Upper lobe of left lung (tissue), 4 donors: ENCODE data around the gene MTRF1.

Source experiments
- EP300 ChIP-seq, 4 donors: sonication (generic); formaldehyde crosslinking; IDR thresholded peaks; one replicate each; pipeline ENCODE4 v1.5.1; 2017; ENCODE audit warnings: antibody characterized with exemption in 4 of 4, control low read depth in 2 of 4
- POLR2A ChIP-seq, 4 donors: fragments of 450-650 bp; IDR thresholded peaks; one replicate each; pipeline ENCODE4 v1.5.1; 2016 to 2017; ENCODE audit warnings: antibody characterized with exemption in 4 of 4, mild to moderate bottlenecking in 2 of 4
- TF ChIP-seq, protein P1 (sequence below), 6 experiments: fragments of 450-650 bp in 4 of 6; fragments of 200-600 bp in 2 of 6; sonication (generic) in 2 of 6; IDR thresholded peaks; one replicate each; pipeline ENCODE4 v1.5.1; 2016 to 2019; ENCODE audit warnings: antibody characterized with exemption in 6 of 6

- TF ChIP-seq EP300 (IDR thresholded peaks at IDR 0.05) = no peak
- TF ChIP-seq POLR2A (IDR thresholded peaks at IDR 0.05) = no peak
- TF ChIP-seq, protein P1, sequence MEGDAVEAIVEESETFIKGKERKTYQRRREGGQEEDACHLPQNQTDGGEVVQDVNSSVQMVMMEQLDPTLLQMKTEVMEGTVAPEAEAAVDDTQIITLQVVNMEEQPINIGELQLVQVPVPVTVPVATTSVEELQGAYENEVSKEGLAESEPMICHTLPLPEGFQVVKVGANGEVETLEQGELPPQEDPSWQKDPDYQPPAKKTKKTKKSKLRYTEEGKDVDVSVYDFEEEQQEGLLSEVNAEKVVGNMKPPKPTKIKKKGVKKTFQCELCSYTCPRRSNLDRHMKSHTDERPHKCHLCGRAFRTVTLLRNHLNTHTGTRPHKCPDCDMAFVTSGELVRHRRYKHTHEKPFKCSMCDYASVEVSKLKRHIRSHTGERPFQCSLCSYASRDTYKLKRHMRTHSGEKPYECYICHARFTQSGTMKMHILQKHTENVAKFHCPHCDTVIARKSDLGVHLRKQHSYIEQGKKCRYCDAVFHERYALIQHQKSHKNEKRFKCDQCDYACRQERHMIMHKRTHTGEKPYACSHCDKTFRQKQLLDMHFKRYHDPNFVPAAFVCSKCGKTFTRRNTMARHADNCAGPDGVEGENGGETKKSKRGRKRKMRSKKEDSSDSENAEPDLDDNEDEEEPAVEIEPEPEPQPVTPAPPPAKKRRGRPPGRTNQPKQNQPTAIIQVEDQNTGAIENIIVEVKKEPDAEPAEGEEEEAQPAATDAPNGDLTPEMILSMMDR (IDR thresholded peaks at IDR 0.05) = no peak
Measured at GRCh38 chr13:41306271-41307145, 43.1 kb upstream of the MTRF1 start.
